ENCODE data around the gene CD86.

DNA sequence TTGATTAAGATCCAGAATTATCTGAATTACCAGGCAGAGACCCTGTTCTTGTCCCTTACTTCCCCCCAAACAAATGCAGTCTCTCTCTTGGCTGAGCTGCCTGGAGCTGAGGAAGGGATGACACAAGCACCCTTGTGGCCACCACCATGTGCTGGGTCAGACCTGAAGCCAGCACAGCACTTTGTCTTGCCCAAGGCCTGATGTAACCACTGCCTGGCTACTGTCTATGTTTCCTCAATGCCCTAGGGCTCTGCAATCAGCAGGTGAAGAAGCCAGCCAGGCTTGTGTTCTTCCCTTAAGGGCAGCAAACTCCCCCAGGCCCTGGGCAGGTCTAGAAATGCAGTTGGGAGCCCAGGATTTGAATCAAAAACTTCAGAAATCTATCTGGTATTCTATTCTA, 112.5 kb downstream of the CD86 start:
- TF ChIP-seq, protein P1, sequence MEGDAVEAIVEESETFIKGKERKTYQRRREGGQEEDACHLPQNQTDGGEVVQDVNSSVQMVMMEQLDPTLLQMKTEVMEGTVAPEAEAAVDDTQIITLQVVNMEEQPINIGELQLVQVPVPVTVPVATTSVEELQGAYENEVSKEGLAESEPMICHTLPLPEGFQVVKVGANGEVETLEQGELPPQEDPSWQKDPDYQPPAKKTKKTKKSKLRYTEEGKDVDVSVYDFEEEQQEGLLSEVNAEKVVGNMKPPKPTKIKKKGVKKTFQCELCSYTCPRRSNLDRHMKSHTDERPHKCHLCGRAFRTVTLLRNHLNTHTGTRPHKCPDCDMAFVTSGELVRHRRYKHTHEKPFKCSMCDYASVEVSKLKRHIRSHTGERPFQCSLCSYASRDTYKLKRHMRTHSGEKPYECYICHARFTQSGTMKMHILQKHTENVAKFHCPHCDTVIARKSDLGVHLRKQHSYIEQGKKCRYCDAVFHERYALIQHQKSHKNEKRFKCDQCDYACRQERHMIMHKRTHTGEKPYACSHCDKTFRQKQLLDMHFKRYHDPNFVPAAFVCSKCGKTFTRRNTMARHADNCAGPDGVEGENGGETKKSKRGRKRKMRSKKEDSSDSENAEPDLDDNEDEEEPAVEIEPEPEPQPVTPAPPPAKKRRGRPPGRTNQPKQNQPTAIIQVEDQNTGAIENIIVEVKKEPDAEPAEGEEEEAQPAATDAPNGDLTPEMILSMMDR (IDR thresholded peaks at IDR 0.05; ENCODE audit: insufficient read depth, low read depth, low read length), result no peak
- no peak for TF ChIP-seq EZH2 (IDR thresholded peaks at IDR 0.05; ENCODE audit: insufficient read depth, low read length)
